Hepatocyte (in vitro differentiated cells): ENCODE measurements around the gene PTPN2.

Experiments used
- EZH2phosphoT487 ChIP-seq: fragments of 200-600 bp; sonication (generic); IDR thresholded peaks from one replicate; pipeline ENCODE4 v1.6.1; 2018; ENCODE audit warnings: antibody characterized with exemption, mild to moderate bottlenecking, low read depth, moderate library complexity; ENCODE audit not compliant: unreplicated experiment, severe bottlenecking
- TF ChIP-seq, protein P1 (sequence below): fragments of 200-600 bp; sonication (generic); IDR thresholded peaks from 2 replicates; pipeline ENCODE4 v1.5.1; 2016; ENCODE audit warnings: antibody characterized with exemption, mild to moderate bottlenecking; ENCODE audit not compliant: poor library complexity

DNA sequence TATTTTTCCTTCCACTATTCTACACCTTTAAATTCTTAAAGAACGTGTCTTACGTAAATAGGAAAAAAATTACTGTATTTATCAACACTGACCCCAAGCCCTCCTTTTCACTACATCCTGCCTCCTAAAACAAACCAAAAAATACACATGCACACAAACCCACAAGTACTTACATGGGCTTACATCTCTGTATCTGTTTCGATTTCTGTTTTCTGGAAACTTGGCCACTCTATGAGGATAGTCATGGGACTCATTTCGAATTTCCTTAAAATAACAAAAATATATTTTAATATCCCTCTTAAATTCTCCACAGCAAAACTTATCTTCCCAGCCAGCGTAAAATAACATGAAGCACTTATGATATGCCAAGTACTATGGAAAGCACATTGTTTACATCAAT is 25.0 kb downstream of the PTPN2 start:
- TF ChIP-seq, protein P1, sequence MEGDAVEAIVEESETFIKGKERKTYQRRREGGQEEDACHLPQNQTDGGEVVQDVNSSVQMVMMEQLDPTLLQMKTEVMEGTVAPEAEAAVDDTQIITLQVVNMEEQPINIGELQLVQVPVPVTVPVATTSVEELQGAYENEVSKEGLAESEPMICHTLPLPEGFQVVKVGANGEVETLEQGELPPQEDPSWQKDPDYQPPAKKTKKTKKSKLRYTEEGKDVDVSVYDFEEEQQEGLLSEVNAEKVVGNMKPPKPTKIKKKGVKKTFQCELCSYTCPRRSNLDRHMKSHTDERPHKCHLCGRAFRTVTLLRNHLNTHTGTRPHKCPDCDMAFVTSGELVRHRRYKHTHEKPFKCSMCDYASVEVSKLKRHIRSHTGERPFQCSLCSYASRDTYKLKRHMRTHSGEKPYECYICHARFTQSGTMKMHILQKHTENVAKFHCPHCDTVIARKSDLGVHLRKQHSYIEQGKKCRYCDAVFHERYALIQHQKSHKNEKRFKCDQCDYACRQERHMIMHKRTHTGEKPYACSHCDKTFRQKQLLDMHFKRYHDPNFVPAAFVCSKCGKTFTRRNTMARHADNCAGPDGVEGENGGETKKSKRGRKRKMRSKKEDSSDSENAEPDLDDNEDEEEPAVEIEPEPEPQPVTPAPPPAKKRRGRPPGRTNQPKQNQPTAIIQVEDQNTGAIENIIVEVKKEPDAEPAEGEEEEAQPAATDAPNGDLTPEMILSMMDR = no peak
- no peak for TF ChIP-seq EZH2phosphoT487
